Measurements from ENCODE around the gene GOLGA6L10.

GOLGA6L10 gene

DNA sequence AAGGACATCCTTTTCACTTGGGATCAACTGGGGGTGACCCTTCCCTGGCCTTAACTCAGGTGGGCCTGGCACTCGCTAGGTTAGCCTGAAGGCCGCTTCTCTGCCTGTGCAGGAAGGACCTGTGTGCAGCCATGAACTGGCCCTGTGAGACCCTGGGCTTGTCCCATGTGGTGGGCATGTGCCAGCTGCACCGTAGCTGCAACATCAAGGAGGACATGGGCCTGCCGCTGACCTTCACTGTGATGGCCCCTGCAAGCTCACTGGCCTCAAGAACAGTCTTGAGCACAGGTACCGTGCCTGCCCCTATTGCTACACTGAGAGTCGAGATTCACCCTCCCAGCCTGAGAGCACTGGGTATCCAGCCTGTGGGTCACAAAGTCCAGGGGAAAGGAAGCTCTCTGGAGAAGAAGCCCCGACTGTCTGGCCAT lies 43.6 kb downstream of the GOLGA6L10 start:
- TF ChIP-seq ZC3H10 (CRISPR knock-in tag; IDR thresholded peaks at IDR 0.05), result no peak
- TF ChIP-seq RARB (CRISPR knock-in tag; IDR thresholded peaks at IDR 0.05), result no peak
- TF ChIP-seq, protein P1, sequence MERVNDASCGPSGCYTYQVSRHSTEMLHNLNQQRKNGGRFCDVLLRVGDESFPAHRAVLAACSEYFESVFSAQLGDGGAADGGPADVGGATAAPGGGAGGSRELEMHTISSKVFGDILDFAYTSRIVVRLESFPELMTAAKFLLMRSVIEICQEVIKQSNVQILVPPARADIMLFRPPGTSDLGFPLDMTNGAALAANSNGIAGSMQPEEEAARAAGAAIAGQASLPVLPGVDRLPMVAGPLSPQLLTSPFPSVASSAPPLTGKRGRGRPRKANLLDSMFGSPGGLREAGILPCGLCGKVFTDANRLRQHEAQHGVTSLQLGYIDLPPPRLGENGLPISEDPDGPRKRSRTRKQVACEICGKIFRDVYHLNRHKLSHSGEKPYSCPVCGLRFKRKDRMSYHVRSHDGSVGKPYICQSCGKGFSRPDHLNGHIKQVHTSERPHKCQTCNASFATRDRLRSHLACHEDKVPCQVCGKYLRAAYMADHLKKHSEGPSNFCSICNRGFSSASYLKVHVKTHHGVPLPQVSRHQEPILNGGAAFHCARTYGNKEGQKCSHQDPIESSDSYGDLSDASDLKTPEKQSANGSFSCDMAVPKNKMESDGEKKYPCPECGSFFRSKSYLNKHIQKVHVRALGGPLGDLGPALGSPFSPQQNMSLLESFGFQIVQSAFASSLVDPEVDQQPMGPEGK (CRISPR knock-in tag; IDR thresholded peaks at IDR 0.05; ENCODE audit: borderline replicate concordance), result no peak
- ATAC-seq, result no peak; the same call in 2 of the 3 replicates

DNA sequence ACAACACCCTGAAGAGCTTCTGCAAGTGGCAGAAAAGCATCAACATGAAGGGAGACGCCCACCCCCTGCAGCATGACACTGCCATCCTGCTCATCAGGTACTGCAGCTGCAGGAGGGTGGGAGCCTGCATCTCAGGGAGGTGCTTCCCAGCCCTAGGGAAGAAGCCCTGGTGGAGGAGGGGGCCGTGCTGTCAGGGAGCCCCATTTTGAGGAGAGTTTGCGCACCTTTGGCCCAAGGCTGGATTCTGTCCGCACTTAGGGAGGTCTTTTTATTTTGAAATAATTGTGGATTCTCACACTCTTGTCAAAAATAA lies 44.5 kb downstream of the GOLGA6L10 start:
- TF ChIP-seq ZFP30 (CRISPR knock-in tag; IDR thresholded peaks at IDR 0.05), result no peak
- TF ChIP-seq ESRRG (CRISPR knock-in tag; IDR thresholded peaks at IDR 0.05), result no peak
- TF ChIP-seq, protein P2, sequence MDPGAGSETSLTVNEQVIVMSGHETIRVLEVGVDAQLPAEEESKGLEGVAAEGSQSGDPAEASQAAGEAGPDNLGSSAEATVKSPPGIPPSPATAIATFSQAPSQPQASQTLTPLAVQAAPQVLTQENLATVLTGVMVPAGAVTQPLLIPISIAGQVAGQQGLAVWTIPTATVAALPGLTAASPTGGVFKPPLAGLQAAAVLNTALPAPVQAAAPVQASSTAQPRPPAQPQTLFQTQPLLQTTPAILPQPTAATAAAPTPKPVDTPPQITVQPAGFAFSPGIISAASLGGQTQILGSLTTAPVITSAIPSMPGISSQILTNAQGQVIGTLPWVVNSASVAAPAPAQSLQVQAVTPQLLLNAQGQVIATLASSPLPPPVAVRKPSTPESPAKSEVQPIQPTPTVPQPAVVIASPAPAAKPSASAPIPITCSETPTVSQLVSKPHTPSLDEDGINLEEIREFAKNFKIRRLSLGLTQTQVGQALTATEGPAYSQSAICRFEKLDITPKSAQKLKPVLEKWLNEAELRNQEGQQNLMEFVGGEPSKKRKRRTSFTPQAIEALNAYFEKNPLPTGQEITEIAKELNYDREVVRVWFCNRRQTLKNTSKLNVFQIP (CRISPR knock-in tag; IDR thresholded peaks at IDR 0.05; ENCODE audit: borderline replicate concordance, low read depth), result no peak
- TF ChIP-seq ZNF70 (CRISPR knock-in tag; IDR thresholded peaks at IDR 0.05), result no peak
- TF ChIP-seq ISL1 (CRISPR knock-in tag; IDR thresholded peaks at IDR 0.05), result no peak
- TF ChIP-seq, protein P1 (CRISPR knock-in tag; IDR thresholded peaks at IDR 0.05; ENCODE audit: borderline replicate concordance), result no peak
- no peak for TF ChIP-seq OSR1 (CRISPR knock-in tag; IDR thresholded peaks at IDR 0.05)
- no peak for TF ChIP-seq ZC3H10 (CRISPR knock-in tag; IDR thresholded peaks at IDR 0.05)
- TF ChIP-seq, protein P3, sequence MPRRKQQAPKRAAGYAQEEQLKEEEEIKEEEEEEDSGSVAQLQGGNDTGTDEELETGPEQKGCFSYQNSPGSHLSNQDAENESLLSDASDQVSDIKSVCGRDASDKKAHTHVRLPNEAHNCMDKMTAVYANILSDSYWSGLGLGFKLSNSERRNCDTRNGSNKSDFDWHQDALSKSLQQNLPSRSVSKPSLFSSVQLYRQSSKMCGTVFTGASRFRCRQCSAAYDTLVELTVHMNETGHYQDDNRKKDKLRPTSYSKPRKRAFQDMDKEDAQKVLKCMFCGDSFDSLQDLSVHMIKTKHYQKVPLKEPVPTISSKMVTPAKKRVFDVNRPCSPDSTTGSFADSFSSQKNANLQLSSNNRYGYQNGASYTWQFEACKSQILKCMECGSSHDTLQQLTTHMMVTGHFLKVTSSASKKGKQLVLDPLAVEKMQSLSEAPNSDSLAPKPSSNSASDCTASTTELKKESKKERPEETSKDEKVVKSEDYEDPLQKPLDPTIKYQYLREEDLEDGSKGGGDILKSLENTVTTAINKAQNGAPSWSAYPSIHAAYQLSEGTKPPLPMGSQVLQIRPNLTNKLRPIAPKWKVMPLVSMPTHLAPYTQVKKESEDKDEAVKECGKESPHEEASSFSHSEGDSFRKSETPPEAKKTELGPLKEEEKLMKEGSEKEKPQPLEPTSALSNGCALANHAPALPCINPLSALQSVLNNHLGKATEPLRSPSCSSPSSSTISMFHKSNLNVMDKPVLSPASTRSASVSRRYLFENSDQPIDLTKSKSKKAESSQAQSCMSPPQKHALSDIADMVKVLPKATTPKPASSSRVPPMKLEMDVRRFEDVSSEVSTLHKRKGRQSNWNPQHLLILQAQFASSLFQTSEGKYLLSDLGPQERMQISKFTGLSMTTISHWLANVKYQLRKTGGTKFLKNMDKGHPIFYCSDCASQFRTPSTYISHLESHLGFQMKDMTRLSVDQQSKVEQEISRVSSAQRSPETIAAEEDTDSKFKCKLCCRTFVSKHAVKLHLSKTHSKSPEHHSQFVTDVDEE (CRISPR knock-in tag; IDR thresholded peaks at IDR 0.05), result no peak
- TF ChIP-seq GLIS3 (CRISPR knock-in tag; IDR thresholded peaks at IDR 0.05), result no peak
- TF ChIP-seq TOX (CRISPR knock-in tag; IDR thresholded peaks at IDR 0.05; ENCODE audit: borderline replicate concordance), result no peak
- no peak for TF ChIP-seq BACH2 (CRISPR knock-in tag; IDR thresholded peaks at IDR 0.05; ENCODE audit: borderline replicate concordance)
- TF ChIP-seq TCF4 (CRISPR knock-in tag; IDR thresholded peaks at IDR 0.05; ENCODE audit: borderline replicate concordance), result no peak
- TF ChIP-seq ZNF8 (CRISPR knock-in tag; IDR thresholded peaks at IDR 0.05), result no peak
- TF ChIP-seq, protein P4, sequence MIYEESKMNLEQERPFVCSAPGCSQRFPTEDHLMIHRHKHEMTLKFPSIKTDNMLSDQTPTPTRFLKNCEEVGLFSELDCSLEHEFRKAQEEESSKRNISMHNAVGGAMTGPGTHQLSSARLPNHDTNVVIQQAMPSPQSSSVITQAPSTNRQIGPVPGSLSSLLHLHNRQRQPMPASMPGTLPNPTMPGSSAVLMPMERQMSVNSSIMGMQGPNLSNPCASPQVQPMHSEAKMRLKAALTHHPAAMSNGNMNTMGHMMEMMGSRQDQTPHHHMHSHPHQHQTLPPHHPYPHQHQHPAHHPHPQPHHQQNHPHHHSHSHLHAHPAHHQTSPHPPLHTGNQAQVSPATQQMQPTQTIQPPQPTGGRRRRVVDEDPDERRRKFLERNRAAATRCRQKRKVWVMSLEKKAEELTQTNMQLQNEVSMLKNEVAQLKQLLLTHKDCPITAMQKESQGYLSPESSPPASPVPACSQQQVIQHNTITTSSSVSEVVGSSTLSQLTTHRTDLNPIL (CRISPR knock-in tag; IDR thresholded peaks at IDR 0.05; ENCODE audit: low read depth), result no peak
- ATAC-seq, result no peak

DNA sequence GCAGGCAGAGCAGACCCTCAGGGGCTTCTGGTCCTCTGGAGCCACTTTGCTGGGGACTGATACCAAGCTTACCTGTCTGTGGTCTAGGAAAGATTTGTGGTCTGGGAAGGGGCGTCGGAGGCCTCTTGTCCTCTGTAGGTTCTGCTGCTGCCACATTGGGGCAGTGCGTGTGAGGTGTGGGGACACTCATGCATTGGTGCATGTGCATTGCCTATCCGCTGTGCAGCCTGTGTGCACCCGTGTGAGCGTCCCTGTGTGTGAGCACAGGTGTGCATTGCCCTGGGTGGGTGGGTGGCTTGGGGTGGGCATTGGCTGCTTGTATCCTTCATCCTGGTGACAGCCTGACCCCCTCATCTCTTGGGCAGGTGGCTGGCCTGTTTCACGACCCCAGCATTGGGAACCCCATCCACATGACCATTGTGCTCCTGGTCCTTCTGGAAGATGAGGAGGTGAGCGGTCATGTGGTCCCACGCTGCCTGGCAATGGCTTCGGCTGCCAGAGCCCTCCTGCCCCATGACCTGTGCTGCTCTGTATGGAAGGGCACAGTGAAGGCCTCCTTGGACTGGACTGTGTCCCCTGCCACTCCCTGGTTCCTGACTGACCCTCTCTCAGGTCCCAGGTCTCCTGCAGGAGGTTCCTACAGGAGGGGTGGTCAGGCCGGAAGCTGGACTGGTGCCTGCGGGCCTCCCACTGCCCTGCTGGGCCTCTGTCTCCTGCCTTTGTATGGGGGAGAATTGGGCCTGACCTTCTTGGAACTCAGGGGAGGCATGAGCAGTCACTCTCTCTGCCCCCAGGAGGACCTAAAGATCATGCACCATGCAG lies 45.1 kb downstream of the GOLGA6L10 start:
- no peak for TF ChIP-seq ZNF8 (CRISPR knock-in tag; IDR thresholded peaks at IDR 0.05)
- no peak for TF ChIP-seq ZFP30 (CRISPR knock-in tag; IDR thresholded peaks at IDR 0.05)
- TF ChIP-seq ISL1 (CRISPR knock-in tag; IDR thresholded peaks at IDR 0.05), result no peak
- TF ChIP-seq TOX (CRISPR knock-in tag; IDR thresholded peaks at IDR 0.05; ENCODE audit: borderline replicate concordance), result no peak
- TF ChIP-seq SNAI2 (CRISPR knock-in tag; IDR thresholded peaks at IDR 0.05), result no peak
- no peak for TF ChIP-seq ZNF565 (CRISPR knock-in tag; conservative IDR thresholded peaks at IDR 0.05; ENCODE audit: low read depth)
- no peak for TF ChIP-seq OSR1 (CRISPR knock-in tag; IDR thresholded peaks at IDR 0.05)
- TF ChIP-seq, protein P3 (CRISPR knock-in tag; IDR thresholded peaks at IDR 0.05), result no peak
- TF ChIP-seq, protein P4 (CRISPR knock-in tag; IDR thresholded peaks at IDR 0.05; ENCODE audit: low read depth), result no peak
- TF ChIP-seq ZFP3 (CRISPR knock-in tag; IDR thresholded peaks at IDR 0.05), result no peak

More for the DNA sequence above, 45.1 kb downstream of the GOLGA6L10 start:
- no peak for ATAC-seq

Measured in SK-N-SH treated with all-trans-retinoic acid at 6 μM for 48 hours (cell line).